ENCODE data around the gene CFB. TPM values are rescaled to one million over a fixed set of nuclear protein-coding genes. Genes with fewer than 3 reads are reported as not detected.

CFB gene
- total and polyA plus RNA-seq, 2 of the 13 experiments (the other 11 are each of a cell fraction or from before 2014, with no cell fraction given) = 171 to 513 TPM

GRCh38 chr6:31901953-31902643 lies 43.8 kb upstream of the CFB start, which contains the start of gene ZBTB12 (continued):
- TF ChIP-seq HNF1A (IDR thresholded peaks at IDR 0.05; ENCODE audit: low read depth) (0 out of 2 replicates have a peak, but pooled peaks have one; percentile 13), HNF1A (CRISPR knock-in tag; IDR thresholded peaks at IDR 0.05; ENCODE audit: borderline replicate concordance) (no peak), ZNF557 (CRISPR knock-in tag; IDR thresholded peaks at IDR 0.05) (peak; percentile 28; the same call in 1 of the 2 replicates), POLR2G (IDR thresholded peaks at IDR 0.05; ENCODE audit: low read depth, low read length) (peak; percentile 88), FOXJ3 (CRISPR knock-in tag; IDR thresholded peaks at IDR 0.05; ENCODE audit: borderline replicate concordance) (no peak), ZNF556 (CRISPR knock-in tag; IDR thresholded peaks at IDR 0.05; ENCODE audit: borderline replicate concordance) (peak; percentile 67; the same call in 1 of the 2 replicates), SALL1 (CRISPR knock-in tag; IDR thresholded peaks at IDR 0.05) (peak; percentile 69), ZNF33B (CRISPR knock-in tag; IDR thresholded peaks at IDR 0.05) (no peak), ZNF772 (CRISPR knock-in tag; IDR thresholded peaks at IDR 0.05) (no peak), HNRNPL (IDR thresholded peaks at IDR 0.05; ENCODE audit: low read depth, low read length) (peak; percentile 79)
- TF ChIP-seq, protein P1, sequence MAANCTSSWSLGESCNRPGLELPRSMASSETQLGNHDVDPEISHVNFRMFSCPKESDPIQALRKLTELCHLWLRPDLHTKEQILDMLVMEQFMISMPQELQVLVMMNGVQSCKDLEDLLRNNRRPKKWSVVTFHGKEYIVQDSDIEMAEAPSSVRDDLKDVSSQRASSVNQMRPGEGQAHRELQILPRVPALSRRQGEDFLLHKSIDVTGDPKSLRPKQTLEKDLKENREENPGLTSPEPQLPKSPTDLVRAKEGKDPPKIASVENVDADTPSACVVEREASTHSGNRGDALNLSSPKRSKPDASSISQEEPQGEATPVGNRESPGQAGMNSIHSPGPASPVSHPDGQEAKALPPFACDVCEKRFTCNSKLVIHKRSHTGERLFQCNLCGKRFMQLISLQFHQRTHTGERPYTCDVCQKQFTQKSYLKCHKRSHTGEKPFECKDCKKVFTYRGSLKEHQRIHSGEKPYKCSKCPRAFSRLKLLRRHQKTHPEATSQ (CRISPR knock-in tag; IDR thresholded peaks at IDR 0.05; ENCODE audit: borderline replicate concordance) = 0 out of 2 replicates have a peak, but pooled peaks have one; percentile 18
- TF ChIP-seq, protein P2, sequence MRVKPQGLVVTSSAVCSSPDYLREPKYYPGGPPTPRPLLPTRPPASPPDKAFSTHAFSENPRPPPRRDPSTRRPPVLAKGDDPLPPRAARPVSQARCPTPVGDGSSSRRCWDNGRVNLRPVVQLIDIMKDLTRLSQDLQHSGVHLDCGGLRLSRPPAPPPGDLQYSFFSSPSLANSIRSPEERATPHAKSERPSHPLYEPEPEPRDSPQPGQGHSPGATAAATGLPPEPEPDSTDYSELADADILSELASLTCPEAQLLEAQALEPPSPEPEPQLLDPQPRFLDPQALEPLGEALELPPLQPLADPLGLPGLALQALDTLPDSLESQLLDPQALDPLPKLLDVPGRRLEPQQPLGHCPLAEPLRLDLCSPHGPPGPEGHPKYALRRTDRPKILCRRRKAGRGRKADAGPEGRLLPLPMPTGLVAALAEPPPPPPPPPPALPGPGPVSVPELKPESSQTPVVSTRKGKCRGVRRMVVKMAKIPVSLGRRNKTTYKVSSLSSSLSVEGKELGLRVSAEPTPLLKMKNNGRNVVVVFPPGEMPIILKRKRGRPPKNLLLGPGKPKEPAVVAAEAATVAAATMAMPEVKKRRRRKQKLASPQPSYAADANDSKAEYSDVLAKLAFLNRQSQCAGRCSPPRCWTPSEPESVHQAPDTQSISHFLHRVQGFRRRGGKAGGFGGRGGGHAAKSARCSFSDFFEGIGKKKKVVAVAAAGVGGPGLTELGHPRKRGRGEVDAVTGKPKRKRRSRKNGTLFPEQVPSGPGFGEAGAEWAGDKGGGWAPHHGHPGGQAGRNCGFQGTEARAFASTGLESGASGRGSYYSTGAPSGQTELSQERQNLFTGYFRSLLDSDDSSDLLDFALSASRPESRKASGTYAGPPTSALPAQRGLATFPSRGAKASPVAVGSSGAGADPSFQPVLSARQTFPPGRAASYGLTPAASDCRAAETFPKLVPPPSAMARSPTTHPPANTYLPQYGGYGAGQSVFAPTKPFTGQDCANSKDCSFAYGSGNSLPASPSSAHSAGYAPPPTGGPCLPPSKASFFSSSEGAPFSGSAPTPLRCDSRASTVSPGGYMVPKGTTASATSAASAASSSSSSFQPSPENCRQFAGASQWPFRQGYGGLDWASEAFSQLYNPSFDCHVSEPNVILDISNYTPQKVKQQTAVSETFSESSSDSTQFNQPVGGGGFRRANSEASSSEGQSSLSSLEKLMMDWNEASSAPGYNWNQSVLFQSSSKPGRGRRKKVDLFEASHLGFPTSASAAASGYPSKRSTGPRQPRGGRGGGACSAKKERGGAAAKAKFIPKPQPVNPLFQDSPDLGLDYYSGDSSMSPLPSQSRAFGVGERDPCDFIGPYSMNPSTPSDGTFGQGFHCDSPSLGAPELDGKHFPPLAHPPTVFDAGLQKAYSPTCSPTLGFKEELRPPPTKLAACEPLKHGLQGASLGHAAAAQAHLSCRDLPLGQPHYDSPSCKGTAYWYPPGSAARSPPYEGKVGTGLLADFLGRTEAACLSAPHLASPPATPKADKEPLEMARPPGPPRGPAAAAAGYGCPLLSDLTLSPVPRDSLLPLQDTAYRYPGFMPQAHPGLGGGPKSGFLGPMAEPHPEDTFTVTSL (CRISPR knock-in tag; IDR thresholded peaks at IDR 0.05; ENCODE audit: borderline replicate concordance) = no peak
